ENCODE data around the gene UACA.
"Not testable (repeated sequence)": the region's sequence is repeated elsewhere in the genome, so short reads cannot be mapped to it uniquely, and the experiment has no call there.

Gene UACA

DNA sequence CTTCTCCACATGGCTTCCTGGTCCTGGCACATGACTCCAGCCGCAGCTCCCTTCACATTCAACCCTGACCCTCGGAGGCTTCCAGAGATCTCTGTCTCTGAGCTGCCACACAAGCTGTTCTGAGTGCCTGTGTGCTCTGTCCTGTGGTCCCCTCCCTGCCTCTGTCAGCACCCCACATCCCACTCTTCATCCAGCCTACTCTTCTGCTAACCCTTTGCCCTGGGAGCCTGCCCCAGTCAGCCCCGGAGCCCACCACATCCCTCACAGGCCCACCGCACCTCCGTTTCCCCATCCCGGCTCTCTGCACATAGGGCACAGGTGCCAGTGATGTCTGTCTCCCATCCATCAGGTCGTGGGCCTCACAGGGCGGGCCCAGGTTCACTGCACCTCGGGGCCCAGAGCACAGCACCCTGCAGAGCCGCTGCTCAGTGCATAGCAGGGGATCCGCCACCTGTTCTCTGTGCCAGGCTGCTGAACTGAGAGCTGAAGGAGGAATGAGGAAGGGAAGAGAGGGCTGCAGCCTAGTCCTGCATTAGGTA, 133.6 kb downstream of the UACA start:
- DNase-seq (ENCODE audit: extremely low read depth in 1 of 2, low read depth in 1 of 2): no peak

DNA sequence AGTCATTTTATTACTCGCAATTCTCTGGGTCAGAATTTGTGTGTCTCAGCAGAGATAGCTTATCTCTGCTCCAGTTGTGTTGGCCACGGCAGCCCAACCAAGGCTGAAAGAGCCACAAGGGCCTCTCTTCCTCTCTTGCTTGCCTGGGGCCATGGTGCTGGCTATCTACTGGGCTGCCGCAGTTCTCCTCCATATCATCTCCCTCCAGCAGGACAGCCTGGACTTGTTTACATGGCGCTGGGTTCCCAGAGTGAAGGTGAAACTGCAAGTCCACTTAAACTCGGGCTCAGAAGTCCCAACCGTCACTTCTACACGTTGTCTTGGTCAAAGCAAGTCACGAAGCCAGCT, 134.8 kb downstream of the UACA start:
- DNase-seq (ENCODE audit: extremely low read depth in 1 of 2, low read depth in 1 of 2): no peak

DNA sequence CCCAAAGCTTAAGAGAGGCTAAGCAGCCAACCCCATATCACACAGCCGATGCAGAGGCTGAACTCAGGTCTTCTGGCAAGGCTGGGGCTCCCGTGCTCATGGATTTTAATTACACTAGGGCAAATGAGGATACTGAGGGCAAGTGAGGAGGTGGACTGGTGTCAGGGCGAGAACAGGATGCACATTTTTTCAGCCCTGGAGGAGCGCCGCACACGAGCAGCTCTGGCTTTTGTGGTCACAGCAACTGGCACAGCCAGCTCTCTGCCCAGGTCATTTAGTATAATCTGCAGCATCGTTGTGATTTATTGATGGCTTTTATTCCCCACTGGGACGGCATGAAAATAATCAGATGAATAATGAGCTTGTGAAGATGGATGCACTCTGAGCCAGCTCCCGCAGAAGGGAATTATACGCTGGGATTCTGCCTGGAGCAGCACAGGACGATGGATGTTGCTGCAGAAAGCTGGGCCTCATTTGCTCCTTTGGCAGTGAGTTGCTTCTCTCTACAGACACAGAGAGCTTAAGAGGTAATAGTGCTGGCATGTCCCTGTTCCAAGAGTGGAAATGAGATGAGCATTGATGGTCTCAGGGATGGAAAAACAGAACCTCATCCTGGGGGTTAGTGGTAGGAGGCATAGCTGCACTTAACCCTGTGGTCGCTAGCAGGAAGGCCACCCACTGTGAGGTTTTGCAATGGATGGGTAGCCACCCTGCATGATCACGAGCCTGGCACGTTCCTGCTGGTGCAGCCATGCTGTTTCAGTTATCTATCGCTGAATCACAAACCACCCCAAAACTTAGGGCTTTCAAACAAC, 135.4 kb downstream of the UACA start:
- DNase-seq (ENCODE audit: extremely low read depth in 1 of 2, low read depth in 1 of 2): no peak

DNA sequence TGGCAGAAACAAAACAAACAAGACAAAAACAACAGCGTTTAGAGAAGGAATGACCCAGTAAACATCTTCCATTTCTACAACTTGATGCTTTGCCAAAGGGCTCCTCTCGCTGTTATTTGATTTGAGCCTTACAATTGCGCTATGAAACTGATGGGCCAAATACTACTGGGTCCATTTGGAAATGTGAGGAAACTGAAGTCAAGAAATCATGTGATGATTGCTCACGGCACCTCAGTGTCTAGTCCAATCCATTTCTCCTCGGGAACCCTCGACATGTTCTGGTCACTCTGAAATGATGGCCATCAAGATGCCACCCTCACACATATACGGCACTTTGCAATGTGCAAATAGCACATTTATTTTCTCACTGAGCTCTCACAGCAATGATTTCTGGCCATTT, 136.0 kb downstream of the UACA start:
- no peak for DNase-seq (ENCODE audit: extremely low read depth in 1 of 2, low read depth in 1 of 2)

DNA sequence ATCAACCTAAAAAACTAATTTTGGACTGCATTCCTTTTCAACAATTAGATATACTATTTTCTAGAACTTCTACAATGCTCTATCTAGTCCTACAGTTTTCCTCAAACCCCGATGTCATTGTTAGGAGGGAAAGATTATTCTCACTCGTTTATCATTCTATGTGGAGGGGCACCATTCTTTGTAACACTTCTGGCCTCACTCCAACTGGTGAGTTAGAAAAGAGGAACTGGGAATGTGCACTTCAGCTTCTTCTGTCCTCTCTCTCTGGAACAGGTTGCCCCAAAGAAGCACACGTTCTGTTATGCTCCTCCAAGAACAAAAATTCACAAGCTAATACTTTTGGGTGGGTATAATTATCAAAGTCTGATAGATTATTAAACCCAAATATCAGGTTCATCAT, 137.9 kb downstream of the UACA start:
- no peak for DNase-seq (ENCODE audit: extremely low read depth in 1 of 2, low read depth in 1 of 2)

DNA sequence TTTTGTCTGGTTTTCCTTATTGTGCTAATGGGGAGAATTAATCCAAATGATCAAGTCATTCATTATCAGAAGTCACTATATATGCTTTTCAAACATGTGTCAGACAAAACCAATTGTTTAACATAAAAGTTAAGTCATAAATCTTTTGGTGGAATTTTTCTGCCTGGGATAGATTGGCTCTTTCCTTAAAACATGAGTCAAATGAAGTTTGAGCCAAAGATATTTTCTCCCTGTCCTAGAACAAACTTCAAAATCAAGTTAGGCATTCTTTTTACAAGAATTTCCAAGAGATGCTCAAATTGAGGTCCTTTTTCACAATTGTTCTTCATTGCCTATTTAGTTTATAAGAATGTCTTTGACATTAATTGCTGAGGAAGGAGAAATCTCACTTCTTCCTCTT, 138.3 kb downstream of the UACA start:
- no peak for DNase-seq (ENCODE audit: extremely low read depth in 1 of 2, low read depth in 1 of 2)

DNA sequence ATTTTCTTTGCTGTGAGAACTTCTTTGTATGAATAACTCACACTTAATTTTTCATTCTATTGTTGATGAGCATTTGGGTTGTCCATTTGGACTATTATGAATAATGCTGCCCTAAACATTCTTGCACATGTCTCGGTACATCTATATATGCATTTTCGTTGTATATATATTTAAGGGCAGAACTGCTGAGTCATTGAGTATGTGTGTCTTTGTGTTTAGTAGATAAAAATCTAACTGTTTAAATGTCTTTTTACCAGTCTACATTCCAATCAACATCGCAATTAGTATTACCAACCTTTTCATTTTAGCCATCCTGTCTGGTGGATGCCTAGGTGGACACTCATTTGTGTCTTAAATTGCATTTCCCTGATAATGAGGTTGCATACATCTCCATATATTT, 144.4 kb downstream of the UACA start:
- DNase-seq (ENCODE audit: extremely low read depth in 1 of 2, low read depth in 1 of 2): no peak

DNA sequence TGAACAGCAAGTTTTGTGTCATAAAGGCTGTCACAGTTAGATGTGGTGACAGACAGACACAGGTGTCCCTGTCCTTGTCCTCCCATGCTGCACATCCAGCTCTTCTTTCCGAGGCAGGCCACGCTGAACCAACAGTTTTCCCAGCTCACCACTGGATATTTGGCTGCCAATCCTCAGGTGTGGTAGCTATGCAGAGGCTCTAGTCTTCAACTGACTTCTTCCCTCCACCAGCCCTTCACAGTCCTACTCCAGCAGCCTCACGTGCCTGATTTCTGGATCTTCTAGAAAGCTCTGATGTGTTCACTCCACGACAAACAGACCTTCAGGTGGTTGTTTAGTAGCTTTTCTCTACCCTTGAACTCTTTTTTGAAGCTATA, 145.5 kb downstream of the UACA start:
- DNase-seq (ENCODE audit: extremely low read depth in 1 of 2, low read depth in 1 of 2): no peak

DNA sequence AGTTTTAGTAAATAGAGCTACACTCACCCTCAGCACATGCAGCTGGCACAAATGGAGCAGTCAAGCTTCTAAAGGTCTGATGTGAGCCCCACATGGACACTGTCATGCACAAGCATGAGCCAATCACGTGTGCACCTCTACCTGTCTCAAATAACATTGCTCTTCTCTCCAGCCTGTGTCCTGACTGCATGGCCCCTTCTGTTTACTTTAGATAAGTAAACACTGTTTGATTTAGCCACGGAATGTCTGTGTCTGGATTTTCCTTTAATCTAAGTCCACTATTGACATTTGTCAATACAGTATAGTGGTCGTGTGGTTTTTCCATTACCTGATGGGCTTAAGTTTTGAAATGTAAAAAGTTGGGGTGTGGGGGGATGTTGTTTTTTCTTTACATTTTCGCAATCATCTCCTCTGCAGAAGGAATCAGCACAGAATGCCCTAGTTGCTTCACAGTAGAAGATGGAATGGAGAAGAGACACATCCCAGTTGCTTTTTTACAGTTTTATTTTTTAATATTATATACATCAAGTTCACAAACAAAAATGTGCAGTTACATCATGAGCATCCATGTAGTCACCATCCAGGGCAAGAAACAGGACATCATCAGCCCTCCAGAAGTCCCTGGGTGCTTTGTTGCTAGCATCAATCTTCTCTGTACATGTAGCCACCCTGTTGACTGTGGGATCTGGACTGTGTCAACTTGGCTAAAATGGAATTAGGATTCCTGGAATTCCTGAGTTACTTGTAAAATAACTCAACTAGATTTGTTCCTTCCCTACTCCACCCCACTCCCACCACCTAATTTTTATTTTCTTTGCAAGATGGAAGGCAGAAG, 146.1 kb downstream of the UACA start:
- DNase-seq (ENCODE audit: extremely low read depth in 1 of 2, low read depth in 1 of 2): no peak

DNA sequence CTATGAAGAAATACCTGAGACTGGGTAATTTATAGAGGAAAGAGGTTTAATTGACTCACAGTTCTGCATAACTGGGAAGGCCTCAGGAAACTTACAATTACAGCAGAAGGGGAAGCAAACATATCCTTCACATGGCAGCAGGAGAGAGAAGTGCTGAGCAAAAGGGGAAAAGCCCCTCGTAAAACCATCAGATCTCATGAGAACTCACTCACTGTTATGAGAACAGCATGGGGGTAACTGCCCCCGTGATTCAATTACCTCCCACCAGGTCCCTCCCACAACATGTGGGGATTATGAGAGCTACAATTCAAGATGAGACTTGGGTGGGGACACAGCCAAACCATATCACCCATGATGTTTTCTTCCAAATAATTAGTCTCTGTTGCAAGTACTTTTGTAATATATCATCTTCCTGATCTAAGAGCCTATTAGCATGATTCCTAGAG, 147.0 kb downstream of the UACA start:
- not testable (repeated sequence) for DNase-seq (ENCODE audit: extremely low read depth in 1 of 2, low read depth in 1 of 2)

DNA sequence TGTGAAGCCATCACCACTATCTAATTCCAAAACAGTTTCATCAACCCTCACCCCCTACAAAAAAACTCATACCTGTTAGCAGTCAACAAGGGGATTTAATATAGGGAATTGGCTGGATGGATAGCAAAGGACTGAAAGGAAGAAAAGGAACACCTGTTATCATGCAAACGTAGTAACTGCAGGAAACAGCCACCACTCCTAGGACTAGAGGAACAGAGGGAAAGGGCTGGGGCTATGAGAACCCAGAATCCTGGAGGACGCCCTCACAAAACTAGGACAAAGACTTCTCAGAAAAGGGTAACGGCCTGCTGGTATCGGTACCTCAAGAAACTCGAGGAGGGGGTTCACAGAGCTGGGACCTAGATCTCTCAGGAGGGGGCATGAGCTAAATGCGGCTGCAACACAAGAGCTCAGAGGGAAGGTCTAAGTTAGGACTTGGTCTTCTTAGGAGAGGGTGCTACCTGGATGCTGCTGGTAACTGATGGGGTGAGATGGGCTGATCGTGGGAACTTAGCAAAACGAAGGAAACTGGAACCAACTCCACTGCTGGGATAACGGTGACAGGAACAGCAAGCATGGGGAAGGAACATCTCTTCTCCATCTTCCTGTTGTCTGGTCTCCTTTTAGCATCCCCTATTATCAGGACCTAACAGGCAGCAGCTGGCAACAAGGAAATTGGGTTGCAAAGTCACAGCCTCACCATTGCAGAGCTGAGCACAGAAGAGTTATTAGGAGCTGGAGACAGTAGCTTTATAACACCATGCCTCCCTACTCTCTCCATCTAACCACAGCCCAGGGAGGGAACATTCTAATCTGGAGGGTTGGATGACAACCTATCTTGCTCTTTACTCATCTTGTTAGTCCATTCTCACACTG, 147.7 kb downstream of the UACA start:
- DNase-seq (ENCODE audit: extremely low read depth in 1 of 2, low read depth in 1 of 2): no peak

DNA sequence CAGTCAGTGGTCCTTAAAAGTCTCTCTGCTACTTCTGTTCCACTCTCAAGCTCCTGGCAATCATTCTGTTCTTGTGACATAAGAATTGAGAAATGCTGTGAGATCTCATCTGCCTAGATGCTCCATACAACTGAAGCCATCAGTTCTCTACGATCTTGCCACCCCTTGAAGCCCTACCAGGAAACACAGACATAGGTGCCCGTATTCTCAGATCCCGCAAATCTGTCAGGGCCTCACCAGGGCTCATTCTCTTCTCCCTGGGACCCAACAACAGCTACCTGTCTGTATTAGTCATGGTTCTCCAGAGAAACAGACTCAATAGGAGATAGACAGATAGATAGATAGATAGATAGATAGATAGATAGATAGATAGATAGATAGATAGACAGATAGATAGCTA, 149.1 kb downstream of the UACA start:
- DNase-seq (ENCODE audit: extremely low read depth in 1 of 2, low read depth in 1 of 2): no peak

DNA sequence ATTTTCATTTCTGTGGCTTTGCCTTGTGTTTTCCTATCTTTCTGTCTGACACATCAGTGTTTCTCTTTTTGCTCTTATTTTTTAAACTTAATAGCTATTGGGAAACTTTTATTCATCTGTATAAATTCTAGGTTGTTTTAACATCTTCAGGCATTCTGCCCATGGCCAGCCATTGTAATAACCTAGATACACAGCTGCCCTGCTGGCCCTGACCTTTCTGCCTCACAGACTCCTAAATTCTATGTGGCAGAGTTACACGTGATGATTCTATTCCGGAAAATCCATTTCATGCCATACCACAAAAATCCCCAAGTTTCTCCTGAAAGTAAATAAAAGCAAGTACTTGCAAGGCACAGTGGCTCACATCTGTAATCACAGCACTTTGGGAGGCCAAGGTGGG, 150.1 kb downstream of the UACA start:
- no peak for DNase-seq (ENCODE audit: extremely low read depth in 1 of 2, low read depth in 1 of 2)

DNA sequence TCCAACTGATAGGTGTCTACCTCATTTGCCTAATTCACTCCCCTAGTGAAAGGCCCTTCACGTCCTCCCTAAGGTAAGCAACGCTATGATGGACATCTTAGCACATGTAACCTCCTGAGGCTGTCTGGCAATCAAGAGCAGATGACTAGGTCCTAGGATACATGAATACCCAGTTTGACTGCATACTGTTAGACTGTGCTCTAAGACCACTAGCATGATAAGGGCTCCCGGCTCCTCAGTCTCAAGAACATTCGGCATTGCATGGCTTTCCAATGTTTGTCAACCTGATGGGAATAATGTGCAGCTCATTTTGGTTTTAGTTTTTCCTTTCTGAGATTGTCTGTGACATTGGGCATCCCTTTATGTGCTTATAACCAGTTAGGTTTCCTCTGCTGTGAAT, 152.1 kb downstream of the UACA start:
- no peak for DNase-seq (ENCODE audit: extremely low read depth in 1 of 2, low read depth in 1 of 2)

DNA sequence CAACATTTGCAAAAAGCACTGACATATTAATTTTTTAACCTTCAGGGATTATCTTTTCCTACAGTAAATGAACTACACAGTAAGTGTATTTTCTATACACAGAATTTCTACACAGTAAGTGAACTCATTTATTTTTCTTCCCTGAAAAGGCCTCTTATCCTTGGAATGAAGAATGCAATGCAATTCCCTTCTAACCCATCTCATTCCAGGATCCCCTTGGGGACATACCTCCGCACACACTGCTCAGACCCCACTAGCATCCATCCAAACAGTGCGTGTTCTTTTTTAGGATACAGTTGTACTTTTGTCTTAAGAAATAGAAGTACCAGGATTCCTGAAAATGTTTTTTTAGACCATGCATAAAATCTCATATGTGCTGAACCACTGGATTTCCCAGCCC, 152.8 kb downstream of the UACA start:
- no peak for DNase-seq (ENCODE audit: extremely low read depth in 1 of 2, low read depth in 1 of 2)

DNA sequence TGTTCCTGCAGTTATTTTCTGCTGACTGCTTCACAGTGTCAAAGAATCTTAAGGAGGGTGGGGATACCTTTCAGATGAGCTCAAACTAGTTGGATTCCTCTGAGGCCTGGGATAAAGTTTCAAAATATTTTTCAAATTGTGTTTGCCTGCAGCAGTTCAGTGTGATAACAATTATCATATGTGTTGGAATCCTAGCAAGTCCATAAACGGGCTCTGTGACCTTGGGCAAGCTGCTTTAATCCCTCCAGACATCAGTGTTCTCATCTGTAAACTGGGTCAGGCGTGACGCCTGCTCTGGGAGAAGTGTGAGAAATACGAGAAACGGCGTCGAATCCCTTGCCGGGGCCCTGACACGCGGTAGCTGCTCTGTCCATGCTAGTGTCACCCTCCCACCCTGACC, 153.5 kb downstream of the UACA start:
- no peak for DNase-seq (ENCODE audit: extremely low read depth in 1 of 2, low read depth in 1 of 2)

DNA sequence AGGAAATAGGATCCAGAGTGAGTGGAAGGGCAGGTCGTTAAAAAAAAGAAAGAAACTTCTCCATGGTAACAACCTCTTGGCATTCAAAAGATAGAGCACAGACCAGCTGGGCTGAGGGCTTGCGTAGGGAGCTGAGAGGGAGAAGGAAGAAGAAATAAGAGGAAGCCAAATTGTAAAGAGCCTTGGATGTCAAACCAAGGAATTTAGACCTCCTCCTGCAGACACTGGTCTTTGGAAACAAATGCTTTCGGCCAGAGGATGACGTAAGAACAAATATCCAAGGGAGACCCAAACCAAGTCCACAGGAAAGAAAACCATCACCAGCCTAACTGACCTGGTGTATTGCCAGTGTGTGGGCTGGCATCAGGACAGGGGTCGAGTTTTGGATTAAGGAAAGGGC, 155.2 kb downstream of the UACA start:
- DNase-seq (ENCODE audit: extremely low read depth in 1 of 2, low read depth in 1 of 2): no peak

DNA sequence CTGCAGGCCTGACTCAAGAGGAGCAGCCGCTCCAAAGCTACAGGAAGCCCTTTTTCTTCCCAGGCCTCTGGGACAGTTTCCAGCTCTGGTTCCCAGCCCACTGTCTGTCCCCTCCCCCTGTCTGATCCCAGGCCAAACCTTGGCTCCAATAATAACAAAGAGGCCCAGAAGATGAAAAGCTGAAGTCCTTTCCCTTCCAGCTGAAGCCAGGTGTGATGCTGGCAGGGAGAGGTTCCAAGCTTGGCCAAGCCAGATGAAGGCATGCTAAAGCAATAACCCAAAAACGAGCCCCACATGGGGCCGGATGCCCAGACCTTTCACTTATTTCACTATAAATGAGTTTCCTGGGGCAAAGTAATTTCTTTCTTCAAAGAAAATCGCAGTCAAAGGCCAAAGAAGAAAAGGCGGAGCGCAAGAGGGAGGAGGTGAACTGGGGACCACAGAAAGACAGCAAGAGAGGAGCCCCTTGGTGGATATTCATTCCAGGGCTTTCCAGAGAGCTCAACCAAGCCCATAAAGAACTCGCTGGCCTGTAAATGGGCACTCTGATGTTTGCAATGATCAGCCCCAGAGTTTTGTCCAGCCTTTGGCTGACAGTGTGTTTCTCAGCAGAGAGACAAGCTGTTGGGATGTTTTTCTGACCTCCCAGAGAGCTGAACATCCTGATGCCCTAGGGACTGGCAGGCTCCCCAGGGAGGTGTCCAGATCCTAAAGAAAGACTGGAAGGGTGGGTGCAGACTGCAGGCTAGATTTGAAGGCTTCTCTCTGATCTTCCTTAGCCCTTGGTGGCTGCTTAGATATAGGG, 157.6 kb downstream of the UACA start:
- DNase-seq (ENCODE audit: extremely low read depth in 1 of 2, low read depth in 1 of 2): no peak

DNA sequence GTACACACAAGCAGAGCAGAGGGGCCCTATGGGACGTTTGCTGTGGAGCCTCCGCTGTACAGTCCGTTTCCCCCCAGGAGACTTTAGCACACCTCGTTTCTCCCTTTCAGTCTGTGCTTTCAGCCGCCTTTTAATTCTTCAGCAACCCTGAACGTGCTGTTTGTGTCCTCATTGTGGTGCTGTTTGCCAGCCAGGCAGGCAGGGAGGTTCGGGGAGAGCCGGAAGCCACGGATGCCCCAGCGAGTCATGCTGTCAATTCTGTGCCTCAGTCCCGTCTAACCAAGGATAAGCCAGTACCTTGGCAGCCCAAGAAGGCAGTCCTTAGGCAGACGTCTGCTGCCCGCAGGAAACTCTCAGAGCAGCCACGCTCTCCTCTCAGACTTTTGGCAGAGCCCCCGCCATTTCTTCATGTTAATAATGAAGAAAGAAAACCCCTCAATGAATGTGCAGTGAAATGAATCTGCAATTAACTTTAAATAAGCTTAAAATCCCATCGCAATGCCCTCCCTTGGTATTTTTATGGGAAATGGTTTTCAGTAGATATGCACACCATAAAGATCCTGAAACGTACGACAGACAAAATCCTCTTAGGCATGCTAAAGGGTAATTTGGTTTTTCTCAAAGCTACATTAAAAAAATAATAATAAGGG, 158.6 kb downstream of the UACA start:
- no peak for DNase-seq (ENCODE audit: extremely low read depth in 1 of 2, low read depth in 1 of 2)

Measured in activated CD8-positive, alpha-beta memory T cell treated with anti-CD3 and anti-CD28 coated beads for 1 hour (primary cell).